Measurements from ENCODE around the gene RBM23.

RBM23 gene

GRCh38 chr14:22908601-22909000 lies 10.3 kb downstream of the RBM23 start:
- DNase-seq (ENCODE audit: insufficient read length) (no peak), FAIRE-seq (no peak)
- no peak for TF ChIP-seq POLR2A (IDR thresholded peaks at IDR 0.05; ENCODE audit: low read depth, low read length)
- TF ChIP-seq POLR2AphosphoS5 (IDR thresholded peaks at IDR 0.05; ENCODE audit: low read depth, low read length), result no peak
- no peak for TF ChIP-seq TAF1 (IDR thresholded peaks at IDR 0.05; ENCODE audit: borderline replicate concordance, low read depth, low read length)

- DNase-seq (ENCODE audit: insufficient read length), result no peak
- no peak for FAIRE-seq
- no peak for TF ChIP-seq POLR2AphosphoS5 (IDR thresholded peaks at IDR 0.05; ENCODE audit: low read depth, low read length)
- no peak for TF ChIP-seq TAF1 (IDR thresholded peaks at IDR 0.05; ENCODE audit: borderline replicate concordance, low read depth, low read length)
- TF ChIP-seq POLR2A (IDR thresholded peaks at IDR 0.05; ENCODE audit: low read depth, low read length), result no peak
Observed at GRCh38 chr14:22907429-22907828, 11.5 kb downstream of the RBM23 start.

GRCh38 chr14:22906073-22906472 lies 12.9 kb downstream of the RBM23 start:
- DNase-seq (ENCODE audit: insufficient read length) (no peak), FAIRE-seq (no peak)
- no peak for TF ChIP-seq POLR2AphosphoS5 (IDR thresholded peaks at IDR 0.05; ENCODE audit: low read depth, low read length)

GRCh38 chr14:22905627-22906026 lies 13.3 kb downstream of the RBM23 start:
- no peak for TF ChIP-seq POLR2AphosphoS5 (IDR thresholded peaks at IDR 0.05; ENCODE audit: low read depth, low read length)
- TF ChIP-seq POLR2A (IDR thresholded peaks at IDR 0.05; ENCODE audit: low read depth, low read length), result no peak
- TF ChIP-seq TAF1 (IDR thresholded peaks at IDR 0.05; ENCODE audit: borderline replicate concordance, low read depth, low read length), result no peak
- no peak for FAIRE-seq
- no peak for DNase-seq (ENCODE audit: insufficient read length)

- DNase-seq (ENCODE audit: insufficient read length), result no peak
- FAIRE-seq, result no peak
- TF ChIP-seq TAF1 (IDR thresholded peaks at IDR 0.05; ENCODE audit: borderline replicate concordance, low read depth, low read length) (no peak), POLR2AphosphoS5 (IDR thresholded peaks at IDR 0.05; ENCODE audit: low read depth, low read length) (no peak), POLR2A (IDR thresholded peaks at IDR 0.05; ENCODE audit: low read depth, low read length) (no peak)
Observed at GRCh38 chr14:22903742-22904087, 15.2 kb downstream of the RBM23 start.

GRCh38 chr14:22901799-22902198 lies 17.1 kb downstream of the RBM23 start:
- no peak for DNase-seq (ENCODE audit: insufficient read length)
- FAIRE-seq, result no peak
- TF ChIP-seq POLR2AphosphoS5 (IDR thresholded peaks at IDR 0.05; ENCODE audit: low read depth, low read length) (no peak), POLR2A (IDR thresholded peaks at IDR 0.05; ENCODE audit: low read depth, low read length) (no peak), TAF1 (IDR thresholded peaks at IDR 0.05; ENCODE audit: borderline replicate concordance, low read depth, low read length) (no peak)

- no peak for FAIRE-seq
- no peak for DNase-seq (ENCODE audit: insufficient read length)
- TF ChIP-seq POLR2A (IDR thresholded peaks at IDR 0.05; ENCODE audit: low read depth, low read length) (no peak), TAF1 (IDR thresholded peaks at IDR 0.05; ENCODE audit: borderline replicate concordance, low read depth, low read length) (no peak), POLR2AphosphoS5 (IDR thresholded peaks at IDR 0.05; ENCODE audit: low read depth, low read length) (no peak)
Observed at GRCh38 chr14:22900081-22900799, 18.7 kb downstream of the RBM23 start.

- no peak for FAIRE-seq
- DNase-seq (ENCODE audit: insufficient read length), result no peak
- TF ChIP-seq POLR2A (IDR thresholded peaks at IDR 0.05; ENCODE audit: low read depth, low read length), result no peak
- TF ChIP-seq TAF1 (IDR thresholded peaks at IDR 0.05; ENCODE audit: borderline replicate concordance, low read depth, low read length), result no peak
- no peak for TF ChIP-seq POLR2AphosphoS5 (IDR thresholded peaks at IDR 0.05; ENCODE audit: low read depth, low read length)
Observed at GRCh38 chr14:22898302-22899090, 20.5 kb downstream of the RBM23 start.

- FAIRE-seq (no peak), DNase-seq (ENCODE audit: insufficient read length) (no peak)
- no peak for TF ChIP-seq TAF1 (IDR thresholded peaks at IDR 0.05; ENCODE audit: borderline replicate concordance, low read depth, low read length)
- no peak for TF ChIP-seq POLR2AphosphoS5 (IDR thresholded peaks at IDR 0.05; ENCODE audit: low read depth, low read length)
- no peak for TF ChIP-seq POLR2A (IDR thresholded peaks at IDR 0.05; ENCODE audit: low read depth, low read length)
Observed at GRCh38 chr14:22897357-22897756, 21.6 kb downstream of the RBM23 start.

GRCh38 chr14:22896760-22897159 lies 22.2 kb downstream of the RBM23 start:
- FAIRE-seq (no peak), DNase-seq (ENCODE audit: insufficient read length) (no peak)
- TF ChIP-seq POLR2A (IDR thresholded peaks at IDR 0.05; ENCODE audit: low read depth, low read length) (no peak), TAF1 (IDR thresholded peaks at IDR 0.05; ENCODE audit: borderline replicate concordance, low read depth, low read length) (no peak), POLR2AphosphoS5 (IDR thresholded peaks at IDR 0.05; ENCODE audit: low read depth, low read length) (no peak)

GRCh38 chr14:22896356-22896755 lies 22.6 kb downstream of the RBM23 start:
- TF ChIP-seq POLR2AphosphoS5 (IDR thresholded peaks at IDR 0.05; ENCODE audit: low read depth, low read length), result no peak
- TF ChIP-seq TAF1 (IDR thresholded peaks at IDR 0.05; ENCODE audit: borderline replicate concordance, low read depth, low read length), result no peak
- TF ChIP-seq POLR2A (IDR thresholded peaks at IDR 0.05; ENCODE audit: low read depth, low read length), result no peak
- FAIRE-seq, result no peak
- DNase-seq (ENCODE audit: insufficient read length), result no peak

GRCh38 chr14:22895402-22895801 lies 23.5 kb downstream of the RBM23 start:
- no peak for TF ChIP-seq POLR2A (IDR thresholded peaks at IDR 0.05; ENCODE audit: low read depth, low read length)
- TF ChIP-seq TAF1 (IDR thresholded peaks at IDR 0.05; ENCODE audit: borderline replicate concordance, low read depth, low read length), result no peak
- no peak for TF ChIP-seq POLR2AphosphoS5 (IDR thresholded peaks at IDR 0.05; ENCODE audit: low read depth, low read length)
- no peak for FAIRE-seq

More at GRCh38 chr14:22895402-22895801, 23.5 kb downstream of the RBM23 start:
- DNase-seq (ENCODE audit: insufficient read length), result no peak
